T-helper 2 cell treated with Interferon-gamma antibody and Interleukin-4, amounts not matched to agents 5 μg/mL and 100 μg/mL, for 36 hours (primary cell): Measurements from ENCODE around the gene HASPIN.

Experiments
- DNase-seq: peaks from one replicate; pipeline ENCODE4 v3.0.0; 2021; ENCODE audit warnings: low spot score
- H3K27ac Mint-ChIP-seq: one replicate; pipeline ENCODE4 v1.8.0; 2021; ENCODE audit warnings: mild to moderate bottlenecking, mixed read lengths
- H3K27me3 Mint-ChIP-seq: one replicate; pipeline ENCODE4 v1.8.0; 2021; ENCODE audit warnings: low read depth, mixed read lengths
- H3K36me3 Mint-ChIP-seq: one replicate; pipeline ENCODE4 v1.8.0; 2021; ENCODE audit warnings: low read depth, mixed read lengths
- H3K4me1 Mint-ChIP-seq: one replicate; pipeline ENCODE4 v1.8.0; 2021; ENCODE audit warnings: low read depth, mixed read lengths
- H3K4me3 Mint-ChIP-seq: one replicate; pipeline ENCODE4 v1.8.0; 2022; ENCODE audit warnings: mild to moderate bottlenecking, moderate library complexity, mixed read lengths
- H3K9me3 Mint-ChIP-seq: one replicate; pipeline ENCODE4 v1.8.0; 2021; ENCODE audit warnings: mixed read lengths

HASPIN gene

GRCh38 chr17:3735515-3735914, 11.8 kb downstream of the HASPIN start:
- no peaks in the 10 kb centered on the region for H3K9me3 Mint-ChIP-seq
- H3K27ac Mint-ChIP-seq, result no peak overlapping the region
- no peaks in the 10 kb centered on the region for H3K27me3 Mint-ChIP-seq
- peaks cover 2% of the 10 kb centered on the region for H3K36me3 Mint-ChIP-seq
- no peak overlapping the region for H3K4me3 Mint-ChIP-seq
- peaks cover 30% of the 10 kb centered on the region for H3K4me1 Mint-ChIP-seq
- no peak for DNase-seq

GRCh38 chr17:3738562-3739295, 15.0 kb downstream of the HASPIN start:
- DNase-seq, result peak; percentile 66
- no peaks in the 10 kb centered on the region for H3K36me3 Mint-ChIP-seq
- H3K27ac Mint-ChIP-seq, result peak overlapping the region; percentile 72
- no peaks in the 10 kb centered on the region for H3K9me3 Mint-ChIP-seq
- H3K4me1 Mint-ChIP-seq, result peaks cover 37% of the 10 kb centered on the region
- no peaks in the 10 kb centered on the region for H3K27me3 Mint-ChIP-seq
- H3K4me3 Mint-ChIP-seq, result peak overlapping the region; percentile 38

DNA sequence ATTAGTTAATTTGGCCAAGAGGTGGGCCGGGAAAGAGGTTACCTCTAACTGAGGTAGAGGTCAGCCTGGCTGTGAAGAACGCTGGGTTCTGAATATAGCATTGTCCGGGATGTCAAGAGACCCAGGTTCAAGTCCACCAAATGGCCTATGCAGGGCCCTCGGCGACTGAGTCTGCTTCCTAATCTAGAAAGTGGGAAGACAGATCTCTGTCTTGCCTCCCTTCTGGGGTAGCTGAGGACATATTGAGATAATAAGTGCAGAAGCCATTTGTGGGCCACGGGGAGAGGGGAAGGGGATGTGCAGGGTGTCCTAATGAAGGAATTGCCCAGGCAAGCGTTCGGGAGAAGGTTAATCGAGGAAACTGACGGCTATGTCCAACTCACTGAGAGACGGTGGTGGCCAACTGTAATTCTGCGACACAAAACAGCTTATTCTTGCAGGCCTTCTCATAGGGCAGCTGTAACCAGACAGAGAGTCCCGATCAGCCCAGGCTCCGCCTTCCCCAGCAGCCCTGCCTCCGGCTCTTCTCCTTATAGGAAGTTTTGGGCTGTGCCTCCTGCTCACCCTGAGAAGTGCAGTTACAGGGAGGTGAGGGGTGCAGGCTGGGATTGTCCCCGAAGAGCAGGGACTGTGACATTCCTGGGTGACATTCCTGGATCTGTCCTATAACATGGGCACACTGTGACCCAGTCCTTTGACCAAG, 15.9 kb downstream of the HASPIN start:
- no peak for DNase-seq
- no peaks in the 10 kb centered on the region for H3K36me3 Mint-ChIP-seq
- no peaks in the 10 kb centered on the region for H3K9me3 Mint-ChIP-seq
- H3K4me3 Mint-ChIP-seq, result no peak overlapping the region
- peak overlapping the region; percentile 69 for H3K27ac Mint-ChIP-seq
- peaks cover 37% of the 10 kb centered on the region for H3K4me1 Mint-ChIP-seq
- no peaks in the 10 kb centered on the region for H3K27me3 Mint-ChIP-seq

GRCh38 chr17:3740611-3741073, 16.9 kb downstream of the HASPIN start:
- no peaks in the 10 kb centered on the region for H3K9me3 Mint-ChIP-seq

DNA sequence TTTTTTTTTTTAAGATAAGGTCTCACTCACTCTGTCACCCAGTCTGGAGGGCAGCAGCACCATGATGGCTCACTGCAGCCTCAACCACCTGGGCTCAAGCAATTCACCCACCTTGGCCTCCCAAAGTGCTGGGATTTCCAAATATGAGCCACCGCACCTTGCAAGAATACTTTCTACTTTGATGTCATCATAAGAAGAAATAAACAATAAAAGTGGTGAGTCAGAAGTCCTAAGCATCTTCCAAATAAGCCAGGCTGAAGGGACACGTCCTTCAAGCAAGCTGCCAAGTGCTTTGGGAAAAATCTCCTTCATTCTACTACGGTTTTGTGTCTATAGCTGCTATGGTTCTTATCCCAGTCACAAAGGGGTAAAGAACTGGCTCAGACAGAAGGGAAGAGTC, 20.3 kb downstream of the HASPIN start:
- Mint-ChIP-seq H3K4me1 (peaks cover 25% of the 10 kb centered on the region), H3K27me3 (no peaks in the 10 kb centered on the region), H3K9me3 (no peaks in the 10 kb centered on the region), H3K36me3 (no peaks in the 10 kb centered on the region), H3K4me3 (no peak overlapping the region), H3K27ac (no peak overlapping the region)
- DNase-seq, result no peak

More at GRCh38 chr17:3740611-3741073, 16.9 kb downstream of the HASPIN start:
- peak overlapping the region; percentile 54 for H3K4me3 Mint-ChIP-seq
- no peaks in the 10 kb centered on the region for H3K27me3 Mint-ChIP-seq
- H3K27ac Mint-ChIP-seq, result peak overlapping the region; percentile 71
- peak; percentile 27 for DNase-seq
- H3K36me3 Mint-ChIP-seq, result no peaks in the 10 kb centered on the region
- H3K4me1 Mint-ChIP-seq, result peaks cover 37% of the 10 kb centered on the region

GRCh38 chr17:3745071-3745470, 21.4 kb downstream of the HASPIN start:
- no peak for DNase-seq
- H3K36me3 Mint-ChIP-seq, result no peaks in the 10 kb centered on the region
- no peaks in the 10 kb centered on the region for H3K9me3 Mint-ChIP-seq
- H3K27ac Mint-ChIP-seq, result no peak overlapping the region
- H3K4me3 Mint-ChIP-seq, result no peak overlapping the region
- H3K4me1 Mint-ChIP-seq, result peaks cover 18% of the 10 kb centered on the region
- no peaks in the 10 kb centered on the region for H3K27me3 Mint-ChIP-seq

- Mint-ChIP-seq H3K27me3 (no peaks in the 10 kb centered on the region), H3K4me1 (peaks cover 30% of the 10 kb centered on the region), H3K9me3 (no peaks in the 10 kb centered on the region), H3K4me3 (no peak overlapping the region), H3K27ac (no peak overlapping the region), H3K36me3 (no peaks in the 10 kb centered on the region)
- no peak for DNase-seq
Observed at GRCh38 chr17:3747805-3748204, 24.1 kb downstream of the HASPIN start.

GRCh38 chr17:3748576-3748975, 24.9 kb downstream of the HASPIN start:
- Mint-ChIP-seq H3K27me3 (no peaks in the 10 kb centered on the region), H3K4me1 (peaks cover 25% of the 10 kb centered on the region), H3K9me3 (no peaks in the 10 kb centered on the region), H3K4me3 (no peak overlapping the region), H3K27ac (peak overlapping the region; percentile 62), H3K36me3 (no peaks in the 10 kb centered on the region)
- DNase-seq, result no peak

- no peaks in the 10 kb centered on the region for H3K27me3 Mint-ChIP-seq
- H3K36me3 Mint-ChIP-seq, result no peaks in the 10 kb centered on the region
- peaks cover 25% of the 10 kb centered on the region for H3K4me1 Mint-ChIP-seq
- H3K9me3 Mint-ChIP-seq, result no peaks in the 10 kb centered on the region
- peak overlapping the region; percentile 83 for H3K27ac Mint-ChIP-seq
- no peak for DNase-seq
- peak overlapping the region; percentile 80 for H3K4me3 Mint-ChIP-seq
Observed at GRCh38 chr17:3750296-3750695, 26.6 kb downstream of the HASPIN start.

DNA sequence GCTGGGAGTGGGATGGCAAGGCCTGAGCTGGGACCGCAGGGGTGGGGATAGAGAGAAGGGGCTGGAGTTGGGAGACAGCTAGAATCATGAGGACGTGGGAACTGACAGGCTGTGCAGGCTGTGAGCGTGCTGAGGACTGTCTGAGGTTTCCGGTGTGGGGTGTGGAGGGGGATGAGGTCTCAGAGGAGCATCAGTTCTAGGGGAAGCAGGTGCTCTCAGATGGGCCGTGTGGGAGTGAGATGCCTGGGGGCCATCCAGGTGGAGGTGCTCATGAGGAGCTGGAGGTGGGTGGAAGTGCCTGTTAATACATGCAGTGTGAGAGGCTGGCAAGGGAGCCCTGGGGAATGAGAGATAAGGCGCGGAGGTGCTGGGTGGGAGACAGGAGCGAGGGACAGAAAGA, 27.2 kb downstream of the HASPIN start:
- Mint-ChIP-seq H3K9me3 (no peaks in the 10 kb centered on the region), H3K4me1 (peaks cover 25% of the 10 kb centered on the region), H3K27ac (peak overlapping the region; percentile 83), H3K36me3 (no peaks in the 10 kb centered on the region), H3K4me3 (peak overlapping the region; percentile 80), H3K27me3 (no peaks in the 10 kb centered on the region)
- DNase-seq, result no peak

DNA sequence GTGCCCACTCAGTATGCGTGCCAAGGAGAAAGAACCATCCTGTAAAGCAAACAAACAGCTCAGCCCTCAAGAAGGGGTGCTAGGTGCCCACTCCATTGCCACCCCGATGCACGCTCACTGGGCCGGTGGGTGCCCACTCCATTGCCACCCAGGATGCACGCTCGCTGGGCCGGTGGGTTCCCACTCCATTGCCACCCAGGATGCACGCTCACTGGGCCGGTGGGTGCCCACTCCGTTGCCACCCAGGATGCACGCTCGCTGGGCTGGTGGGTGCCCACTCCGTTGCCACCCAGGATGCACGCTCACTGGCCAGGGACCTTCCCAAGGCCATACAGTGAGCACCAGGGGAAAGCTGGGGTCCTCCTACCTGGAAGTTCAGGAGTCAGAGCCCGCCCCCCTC, 28.1 kb downstream of the HASPIN start:
- Mint-ChIP-seq H3K4me3 (no peak overlapping the region), H3K36me3 (no peaks in the 10 kb centered on the region), H3K27me3 (no peaks in the 10 kb centered on the region), H3K4me1 (peaks cover 25% of the 10 kb centered on the region), H3K27ac (no peak overlapping the region), H3K9me3 (no peaks in the 10 kb centered on the region)
- no peak for DNase-seq

DNA sequence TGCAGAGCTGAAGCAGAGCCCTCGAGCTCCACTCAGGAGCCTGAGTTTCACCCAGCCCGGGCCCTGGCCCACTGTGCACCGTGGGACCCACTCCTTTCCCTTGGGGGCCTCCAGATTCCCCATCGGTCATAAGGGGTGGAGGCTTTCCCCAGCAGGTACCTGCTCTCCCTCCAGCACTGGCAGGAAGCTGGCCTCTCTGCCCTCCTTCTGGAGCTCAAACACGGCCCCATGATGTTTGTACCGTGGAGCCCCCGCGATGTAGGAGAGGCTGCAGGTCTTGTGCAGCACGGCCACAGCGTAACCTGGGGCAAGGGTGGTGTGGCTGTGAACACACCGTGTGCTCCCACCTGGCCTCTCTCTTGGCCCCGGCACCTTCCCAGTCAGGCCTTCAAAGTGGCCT, 29.9 kb downstream of the HASPIN start:
- H3K27me3 Mint-ChIP-seq, result no peaks in the 10 kb centered on the region
- H3K36me3 Mint-ChIP-seq, result no peaks in the 10 kb centered on the region
- no peaks in the 10 kb centered on the region for H3K9me3 Mint-ChIP-seq
- H3K27ac Mint-ChIP-seq, result no peak overlapping the region
- peaks cover 21% of the 10 kb centered on the region for H3K4me1 Mint-ChIP-seq
- no peak overlapping the region for H3K4me3 Mint-ChIP-seq
- DNase-seq, result no peak

DNA sequence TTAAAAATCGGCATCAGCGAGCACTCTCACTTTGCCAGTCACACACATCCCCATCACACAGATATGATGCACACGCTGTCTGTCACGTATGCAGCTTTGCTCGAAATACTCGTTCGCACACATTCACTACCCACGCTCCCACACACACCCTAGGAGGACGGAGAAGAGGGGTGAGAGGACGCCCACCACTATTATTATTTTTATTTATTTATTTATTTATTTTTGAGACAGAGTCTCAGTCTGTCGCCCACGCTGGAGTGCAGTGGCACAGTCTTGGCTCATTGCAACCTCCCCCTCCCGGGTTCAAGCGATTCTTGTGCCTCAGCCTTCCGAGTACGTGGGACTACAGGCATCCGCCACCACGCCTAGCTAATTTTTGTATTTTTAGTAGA, 30.4 kb downstream of the HASPIN start:
- Mint-ChIP-seq H3K4me1 (peaks cover 18% of the 10 kb centered on the region), H3K27me3 (no peaks in the 10 kb centered on the region), H3K4me3 (no peak overlapping the region), H3K27ac (no peak overlapping the region), H3K9me3 (no peaks in the 10 kb centered on the region), H3K36me3 (no peaks in the 10 kb centered on the region)
- no peak for DNase-seq

- Mint-ChIP-seq H3K9me3 (peaks cover 3% of the 10 kb centered on the region), H3K27me3 (no peaks in the 10 kb centered on the region), H3K27ac (no peak overlapping the region), H3K36me3 (peaks cover 2% of the 10 kb centered on the region), H3K4me1 (peaks cover 18% of the 10 kb centered on the region), H3K4me3 (no peak overlapping the region)
- DNase-seq, result no peak
Observed at GRCh38 chr17:3754458-3755334, 31.0 kb downstream of the HASPIN start.
